HT1080 (cell line): Measurements from ENCODE around the gene CDC42SE1. TPM values are rescaled to one million over a fixed set of nuclear protein-coding genes. Genes with fewer than 3 reads are reported as not detected.

Experiments used
- DNase-seq: peaks from one replicate; pipeline ENCODE4 v3.0.0-alpha.2; 2015; ENCODE audit warnings: low read depth
- total RNA-seq: library from RNA; depleted of rRNA; stranded (reverse); fragments of >200 nt; shearing (Covaris generic); gene quantifications from 2 replicates; pipeline ENCODE4 v1.2.3, GENCODE V29; 2014

The CDC42SE1 gene
- total RNA-seq, 1 experiment from 2014 or later = 67.1 TPM

- no peak for DNase-seq
These were observed 4.4 kb downstream of the CDC42SE1 start for GRCh38 chr1:151054971-151055547.

- no peak for DNase-seq
These were observed 7.9 kb downstream of the CDC42SE1 start for GRCh38 chr1:151051356-151052009.

GRCh38 chr1:151050051-151050688 lies 9.3 kb downstream of the CDC42SE1 start:
- no peak for DNase-seq

- no peak for DNase-seq
These were observed 10.0 kb downstream of the CDC42SE1 start for GRCh38 chr1:151049458-151049857.

- DNase-seq = no peak
These were observed 10.8 kb downstream of the CDC42SE1 start for GRCh38 chr1:151048645-151049032.

GRCh38 chr1:151047925-151048644 lies 11.3 kb downstream of the CDC42SE1 start:
- DNase-seq = peak; percentile 66

- peak; percentile 60 for DNase-seq
These were observed 11.9 kb downstream of the CDC42SE1 start, which contains the start of gene C1orf56 for GRCh38 chr1:151047591-151047924. Gene C1orf56, plus strand, starts transcription at chr1:151047751. Its CDS starts 97 bp downstream, at chr1:151047848.

- DNase-seq = no peak
These were observed 16.3 kb downstream of the CDC42SE1 start for GRCh38 chr1:151043163-151043562.

GRCh38 chr1:151039521-151039920 lies 19.9 kb downstream of the CDC42SE1 start:
- DNase-seq = no peak

- DNase-seq = no peak
These were observed 22.4 kb downstream of the CDC42SE1 start for GRCh38 chr1:151037032-151037431.

GRCh38 chr1:151036356-151036755 lies 23.1 kb downstream of the CDC42SE1 start, which contains the start of gene BNIPL:
Gene BNIPL, plus strand, starts transcription at chr1:151036586. Its CDS starts 140 bp downstream, at chr1:151036726.
- DNase-seq = no peak

- DNase-seq = no peak
These were observed 24.3 kb downstream of the CDC42SE1 start for GRCh38 chr1:151035167-151035566.

- DNase-seq = no peak
These were observed 27.3 kb downstream of the CDC42SE1 start for GRCh38 chr1:151032164-151032563.

GRCh38 chr1:151026460-151026859 lies 33.0 kb downstream of the CDC42SE1 start:
- no peak for DNase-seq

GRCh38 chr1:151024540-151025146 lies 34.8 kb downstream of the CDC42SE1 start:
- peak; percentile 61 for DNase-seq

GRCh38 chr1:151013518-151013917 lies 45.9 kb downstream of the CDC42SE1 start:
- DNase-seq = no peak

GRCh38 chr1:151012684-151013471 lies 46.5 kb downstream of the CDC42SE1 start:
- DNase-seq = no peak

GRCh38 chr1:151011154-151011850 lies 48.1 kb downstream of the CDC42SE1 start:
- no peak for DNase-seq

GRCh38 chr1:151010346-151010726 lies 49.1 kb downstream of the CDC42SE1 start:
- no peak for DNase-seq

- no peak for DNase-seq
These were observed 49.6 kb downstream of the CDC42SE1 start for GRCh38 chr1:151009674-151010345.
